IPS-18c (cell line): ENCODE results near the gene CCNF.

Experiments
- H3K4me3 ChIP-seq: 2 replicates; pipeline ENCODE4 v1.7.0; 2013; ENCODE audit warnings: low read depth, mild to moderate bottlenecking, low read length, moderate library complexity; ENCODE audit not compliant: insufficient read depth
- H3K9me3 ChIP-seq: one replicate; pipeline ENCODE4 v1.6.1; 2013; ENCODE audit warnings: mild to moderate bottlenecking, low read length, moderate library complexity; ENCODE audit not compliant: control insufficient read depth, insufficient read depth

Gene CCNF

GRCh38 chr16:2449118-2449517 is 19.9 kb downstream of the CCNF start:
- Histone ChIP-seq H3K9me3 (no peaks in the 10 kb centered on the region), H3K4me3 (no peak overlapping the region)

GRCh38 chr16:2450535-2450934 is 21.3 kb downstream of the CCNF start:
- Histone ChIP-seq H3K4me3 (no peak overlapping the region), H3K9me3 (no peaks in the 10 kb centered on the region)

GRCh38 chr16:2450975-2451381 is 21.7 kb downstream of the CCNF start:
- no peaks in the 10 kb centered on the region for H3K9me3 ChIP-seq
- no peak overlapping the region for H3K4me3 ChIP-seq

GRCh38 chr16:2451851-2452320 is 22.6 kb downstream of the CCNF start:
- H3K9me3 ChIP-seq: no peaks in the 10 kb centered on the region
- H3K4me3 ChIP-seq: no peak overlapping the region

GRCh38 chr16:2452650-2453049 is 23.4 kb downstream of the CCNF start:
- H3K9me3 ChIP-seq: no peaks in the 10 kb centered on the region
- H3K4me3 ChIP-seq: no peak overlapping the region

GRCh38 chr16:2455081-2455845 is 26.0 kb downstream of the CCNF start:
- H3K9me3 ChIP-seq: no peaks in the 10 kb centered on the region
- no peak overlapping the region; the same call in 1 of the 2 replicates for H3K4me3 ChIP-seq

- H3K9me3 ChIP-seq: no peaks in the 10 kb centered on the region
- no peak overlapping the region for H3K4me3 ChIP-seq
Observed at GRCh38 chr16:2456551-2457153, 27.4 kb downstream of the CCNF start.

- H3K9me3 ChIP-seq: no peaks in the 10 kb centered on the region
Observed at GRCh38 chr16:2457267-2457666, 28.0 kb downstream of the CCNF start.

GRCh38 chr16:2457946-2458345 is 28.7 kb downstream of the CCNF start:
- H3K4me3 ChIP-seq: no peak overlapping the region
- H3K9me3 ChIP-seq: no peaks in the 10 kb centered on the region

More at GRCh38 chr16:2457267-2457666, 28.0 kb downstream of the CCNF start:
- no peak overlapping the region for H3K4me3 ChIP-seq

GRCh38 chr16:2458887-2459646 is 29.8 kb downstream of the CCNF start:
- peak overlapping the region; percentile 87 for H3K4me3 ChIP-seq
- no peaks in the 10 kb centered on the region for H3K9me3 ChIP-seq

- peak within 1 kb of the TSS; percentile 87 for H3K4me3 ChIP-seq
- H3K9me3 ChIP-seq: no peaks in the 10 kb centered on the region
Observed at GRCh38 chr16:2459647-2460390, 30.6 kb downstream of the CCNF start, which contains the start of gene TEDC2. Gene TEDC2 (plus strand): TSS chr16:2460109. CDS start chr16:2460145, 36 bp downstream.

GRCh38 chr16:2460391-2460713 is 31.1 kb downstream of the CCNF start:
- H3K4me3 ChIP-seq: peak overlapping the region; percentile 58
- H3K9me3 ChIP-seq: no peaks in the 10 kb centered on the region

- peak overlapping the region; percentile 58 for H3K4me3 ChIP-seq
Observed at GRCh38 chr16:2460916-2461315, 31.7 kb downstream of the CCNF start.

GRCh38 chr16:2462031-2462866 is 33.0 kb downstream of the CCNF start:
- Histone ChIP-seq H3K9me3 (no peaks in the 10 kb centered on the region), H3K4me3 (no peak overlapping the region)

More at GRCh38 chr16:2460916-2461315, 31.7 kb downstream of the CCNF start:
- H3K9me3 ChIP-seq: no peaks in the 10 kb centered on the region

- no peaks in the 10 kb centered on the region for H3K9me3 ChIP-seq
Observed at GRCh38 chr16:2464333-2464732, 35.1 kb downstream of the CCNF start.

GRCh38 chr16:2465653-2466415 is 36.6 kb downstream of the CCNF start:
- Histone ChIP-seq H3K9me3 (no peaks in the 10 kb centered on the region), H3K4me3 (no peak overlapping the region)

More at GRCh38 chr16:2464333-2464732, 35.1 kb downstream of the CCNF start:
- H3K4me3 ChIP-seq: no peak overlapping the region
